Type B pancreatic cell (in vitro differentiated cells): ENCODE measurements around the gene PACS2. TPM values are rescaled to one million over a fixed set of nuclear protein-coding genes. Genes with fewer than 3 reads are reported as not detected.

Experiments used
- DNase-seq: peaks from one replicate; pipeline ENCODE4 v3.0.0; 2021; ENCODE audit warnings: mixed read lengths; ENCODE audit not compliant: unreplicated experiment; ENCODE audit errors: extremely low spot score
- H3K27ac Mint-ChIP-seq: 2 replicates; pipeline ENCODE4 v1.8.0; 2021; ENCODE audit warnings: mild to moderate bottlenecking, mixed read lengths
- H3K27me3 Mint-ChIP-seq: 2 replicates; pipeline ENCODE4 v1.8.0; 2021; ENCODE audit warnings: mixed read lengths
- H3K36me3 Mint-ChIP-seq: 2 replicates; pipeline ENCODE4 v1.8.0; 2021; ENCODE audit warnings: mixed read lengths
- H3K4me1 Mint-ChIP-seq: one replicate; pipeline ENCODE4 v1.8.0; 2021; ENCODE audit warnings: mixed read lengths; ENCODE audit not compliant: unreplicated experiment
- H3K4me3 Mint-ChIP-seq: 2 replicates; pipeline ENCODE4 v1.8.0; 2021; ENCODE audit warnings: mild to moderate bottlenecking, mixed read lengths
- H3K9me3 Mint-ChIP-seq: 2 replicates; pipeline ENCODE4 v1.8.0; 2021; ENCODE audit warnings: mixed read lengths
- CTCF ChIP-seq: fragments of 200-600 bp; sonication (generic); conservative IDR thresholded peaks from 2 replicates; pipeline ENCODE4 v1.5.0; 2021; ENCODE audit warnings: antibody characterized with exemption, mild to moderate bottlenecking
- total RNA-seq: library from RNA; stranded (reverse); gene quantifications from 2 replicates; pipeline ENCODE4 v1.2.1, GENCODE V29; 2021; ENCODE audit warnings: low replicate concordance

PACS2 gene
- total RNA-seq, 1 donor from 2014 or later, result 101 TPM

DNA sequence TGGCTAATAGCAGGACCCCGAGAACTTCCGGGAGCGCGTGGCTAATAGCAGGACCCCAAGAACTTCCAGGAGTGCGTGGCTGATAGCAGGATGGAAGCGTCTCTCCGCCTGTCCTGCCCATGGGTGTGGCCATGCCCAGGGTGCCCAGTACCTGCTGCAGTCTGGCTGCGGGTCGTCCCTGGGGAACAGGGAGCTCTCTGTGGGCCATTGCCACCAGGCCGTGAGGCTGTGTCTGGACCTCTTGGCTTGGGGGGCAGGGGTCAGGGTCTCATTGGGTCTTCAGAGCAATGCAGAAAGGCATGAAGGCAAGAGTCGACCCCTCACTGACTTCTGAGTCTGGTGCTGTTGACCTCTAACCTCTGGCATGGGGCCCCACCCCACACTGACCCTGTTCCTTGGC lies 35.4 kb downstream of the PACS2 start:
- no peak overlapping the region for H3K27ac Mint-ChIP-seq
- no peak overlapping the region for H3K4me3 Mint-ChIP-seq
- TF ChIP-seq CTCF, result no peak
- no peak for DNase-seq
- peaks cover 3% of the 10 kb centered on the region for H3K4me1 Mint-ChIP-seq
- no peaks in the 10 kb centered on the region for H3K27me3 Mint-ChIP-seq
- H3K9me3 Mint-ChIP-seq, result peaks cover 5% of the 10 kb centered on the region
- H3K36me3 Mint-ChIP-seq, result peaks cover 5% of the 10 kb centered on the region

DNA sequence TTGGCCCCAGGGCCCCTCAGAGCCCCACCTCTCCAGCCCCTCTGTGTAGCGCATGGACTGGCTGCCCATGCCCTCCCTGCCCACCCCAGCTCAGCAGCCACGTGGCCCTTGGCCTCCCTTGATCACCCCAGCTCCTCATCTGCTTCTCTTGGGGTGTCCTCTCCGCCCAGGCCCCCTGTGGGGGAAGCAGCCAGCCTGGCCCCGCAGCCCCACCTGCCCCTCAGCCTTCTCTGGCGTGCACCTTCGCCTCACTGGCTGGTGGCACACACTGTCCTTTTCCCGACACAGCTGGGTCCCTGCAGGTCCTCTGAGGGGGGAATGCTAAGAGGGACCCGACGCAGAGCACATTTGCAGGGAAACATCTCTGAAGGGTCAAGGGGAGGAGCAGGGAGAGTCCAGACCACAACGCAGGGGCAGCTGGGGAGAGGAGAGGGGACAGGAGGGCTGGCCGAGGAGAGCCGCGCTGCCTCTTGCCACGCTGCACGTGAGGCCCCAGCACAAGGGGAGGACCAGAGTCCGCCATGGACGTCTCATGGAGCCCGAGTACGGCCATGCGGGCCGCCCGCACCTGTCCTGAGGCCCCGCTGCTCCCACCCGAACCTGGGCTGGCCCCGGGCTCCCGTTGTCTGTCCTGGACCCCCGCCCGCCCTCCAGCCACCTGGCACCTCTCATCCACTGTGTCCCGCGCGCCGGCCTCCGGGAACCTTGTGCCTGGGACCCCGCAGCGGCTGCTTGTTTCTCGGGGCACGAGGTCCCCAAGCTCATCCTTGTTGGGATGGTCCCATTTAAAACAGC lies 36.1 kb downstream of the PACS2 start:
- no peak for DNase-seq
- H3K36me3 Mint-ChIP-seq, result peaks cover 2% of the 10 kb centered on the region
- TF ChIP-seq CTCF, result no peak
- H3K4me1 Mint-ChIP-seq, result peaks cover 3% of the 10 kb centered on the region
- H3K4me3 Mint-ChIP-seq, result no peak overlapping the region
- no peak overlapping the region for H3K27ac Mint-ChIP-seq
- no peaks in the 10 kb centered on the region for H3K27me3 Mint-ChIP-seq
- peaks cover 3% of the 10 kb centered on the region for H3K9me3 Mint-ChIP-seq

DNA sequence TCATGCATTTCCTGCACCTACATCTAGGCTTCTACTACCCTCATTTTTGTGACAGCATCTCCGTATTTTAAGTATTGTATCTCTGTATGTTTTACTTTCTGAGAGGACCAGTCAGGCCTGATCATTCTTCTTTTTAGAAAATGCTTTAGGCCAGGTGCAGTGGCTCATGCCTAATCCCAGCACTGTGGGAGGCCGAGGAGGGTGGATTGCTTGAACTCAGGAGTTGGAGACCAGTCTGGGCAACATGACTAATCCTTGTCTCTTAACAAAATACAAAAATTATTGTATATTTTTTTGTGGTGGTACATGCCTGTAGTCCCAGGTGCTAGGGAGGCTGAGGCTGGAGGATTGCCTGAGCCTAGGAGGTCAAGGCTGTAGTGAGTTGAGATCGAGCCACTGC lies 36.9 kb downstream of the PACS2 start:
- TF ChIP-seq CTCF, result no peak
- Mint-ChIP-seq H3K36me3 (no peaks in the 10 kb centered on the region), H3K4me3 (no peak overlapping the region), H3K4me1 (peaks cover 3% of the 10 kb centered on the region), H3K9me3 (no peaks in the 10 kb centered on the region), H3K27ac (no peak overlapping the region), H3K27me3 (no peaks in the 10 kb centered on the region)
- DNase-seq, result no peak

DNA sequence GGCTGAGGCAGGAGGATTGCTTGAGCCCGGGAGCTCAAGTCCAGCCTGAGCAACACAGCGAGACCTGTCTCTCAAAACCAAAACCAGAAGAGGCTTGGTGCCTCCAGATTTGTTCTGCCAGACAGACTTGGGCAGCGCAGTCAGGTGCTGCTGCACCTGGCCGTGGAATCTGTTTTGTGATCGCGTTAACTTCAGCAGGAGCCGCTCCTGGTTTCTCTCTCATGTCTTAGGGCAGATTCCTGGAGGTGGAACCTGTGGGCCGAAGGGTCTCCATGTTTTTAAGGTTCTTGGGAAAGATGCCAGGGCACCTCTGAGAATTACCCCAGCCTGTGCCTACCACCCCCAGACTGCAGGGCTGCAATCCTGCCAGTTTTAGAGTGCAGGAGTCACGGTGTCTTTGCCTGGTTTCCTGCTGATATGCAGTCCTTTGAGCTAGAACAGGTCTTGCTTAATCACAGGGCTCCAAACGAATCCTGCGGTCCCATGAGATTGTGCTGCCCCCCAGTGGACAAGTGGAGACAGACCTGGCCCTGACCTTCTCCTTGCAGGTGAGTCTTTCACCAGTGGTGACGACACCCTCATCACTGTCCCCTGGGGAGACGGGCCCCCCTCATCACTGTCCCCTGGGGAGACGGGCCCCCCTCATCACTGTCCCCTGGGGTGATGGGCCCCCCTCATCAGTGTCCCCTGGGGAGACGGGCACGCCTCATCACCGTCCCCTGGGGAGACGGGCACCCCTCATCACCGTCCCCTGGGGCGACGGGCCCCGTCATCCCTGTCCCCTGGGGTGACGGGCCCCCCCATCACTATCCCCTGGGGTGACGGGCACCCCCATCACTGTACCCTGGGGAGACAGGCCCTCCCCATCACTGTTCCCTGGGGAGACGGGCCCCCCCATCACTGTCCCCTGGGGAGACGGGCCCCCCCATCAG lies 37.6 kb downstream of the PACS2 start:
- no peaks in the 10 kb centered on the region for H3K36me3 Mint-ChIP-seq
- TF ChIP-seq CTCF, result peak; percentile 92
- H3K9me3 Mint-ChIP-seq, result no peaks in the 10 kb centered on the region
- no peak overlapping the region for H3K4me3 Mint-ChIP-seq
- peak; percentile 87 for DNase-seq
- peaks cover 3% of the 10 kb centered on the region for H3K4me1 Mint-ChIP-seq
- H3K27ac Mint-ChIP-seq, result peak overlapping the region; percentile 72
- H3K27me3 Mint-ChIP-seq, result no peaks in the 10 kb centered on the region

- H3K4me3 Mint-ChIP-seq, result no peak overlapping the region
- no peak overlapping the region for H3K27ac Mint-ChIP-seq
- TF ChIP-seq CTCF, result no peak
- no peaks in the 10 kb centered on the region for H3K27me3 Mint-ChIP-seq
- H3K4me1 Mint-ChIP-seq, result peaks cover 3% of the 10 kb centered on the region
- no peaks in the 10 kb centered on the region for H3K9me3 Mint-ChIP-seq
- DNase-seq, result no peak
- no peaks in the 10 kb centered on the region for H3K36me3 Mint-ChIP-seq
Observed at GRCh38 chr14:105353136-105353535, 38.6 kb downstream of the PACS2 start.
